Measurements from ENCODE around the gene PRR36. TPM values are rescaled to one million over a fixed set of nuclear protein-coding genes. Genes with fewer than 3 reads are reported as not detected.
A peak's percentile ranks its signal among the peaks of the same experiment; 100 is the strongest.

The PRR36 gene
- total RNA-seq, 1 experiment from 2014 or later = 21.9 TPM

DNA sequence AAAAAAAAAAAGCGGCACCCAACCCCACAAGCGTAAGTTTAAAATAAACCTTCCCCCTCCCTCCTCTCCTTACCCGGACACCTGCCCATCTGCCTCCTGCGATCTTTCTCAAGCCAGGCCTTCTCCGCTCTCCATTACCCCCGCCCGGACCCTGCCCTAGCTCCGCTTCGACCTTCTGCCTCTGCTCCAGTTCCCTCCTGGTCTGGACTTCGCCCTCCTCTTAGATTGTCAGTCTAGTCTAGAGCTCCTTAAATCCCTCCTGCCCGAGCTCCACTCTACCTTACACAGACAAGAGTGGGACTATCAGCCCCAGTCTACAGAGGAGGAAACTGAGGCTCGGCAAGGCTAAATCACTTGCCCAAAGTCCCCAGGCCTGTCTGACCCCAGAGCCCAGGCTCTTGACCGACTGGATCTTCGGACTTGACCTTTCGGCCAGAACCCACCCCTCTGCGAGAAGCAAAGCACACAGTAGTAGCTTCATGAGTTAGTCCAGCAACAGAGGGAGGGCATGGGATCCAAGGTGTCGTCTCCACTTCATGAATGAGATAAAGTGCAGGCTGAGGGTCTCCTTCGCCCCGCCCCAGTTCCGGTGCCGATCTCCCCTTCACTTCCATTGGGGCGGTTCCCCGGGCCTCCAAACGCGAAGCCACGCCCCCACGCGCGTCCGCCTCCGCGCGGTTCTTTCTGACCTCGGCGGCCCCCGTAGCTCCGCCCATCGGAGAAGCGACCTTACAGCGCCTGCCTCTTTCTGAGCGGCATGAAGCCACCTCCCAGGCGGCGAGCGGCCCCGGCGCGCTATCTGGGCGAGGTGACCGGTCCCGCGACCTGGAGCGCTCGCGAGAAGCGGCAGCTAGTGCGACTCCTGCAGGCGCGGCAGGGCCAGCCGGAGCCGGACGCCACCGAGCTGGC lies 45.7 kb upstream of the PRR36 start, which contains the start of gene SNAPC2:
Gene SNAPC2 (plus strand): TSS at position 729 of the 909 bp plus-strand sequence. CDS start 29 bp downstream, at position 758.
- Mint-ChIP-seq H3K27ac (peak within 1 kb of the TSS; percentile 76), H3K9me3 (no peaks in the 10 kb centered on the region), H3K4me3 (peak within 1 kb of the TSS; percentile 75), H3K4me1 (peaks cover 8% of the 10 kb centered on the region), H3K36me3 (no peaks in the 10 kb centered on the region), H3K27me3 (ENCODE audit: low read depth) (peaks cover 49% of the 10 kb centered on the region)
- CTCF ChIA-PET = interaction anchor here (0.6 to 7.2 kb wide), 26 partner anchors 10 to 471 kb away, joined by 3 to 92 read pairs (median 8); partner anchors contain the start of genes LRRC8E, MAP2K7, RAB11B and TIMM44
- DNase-seq (ENCODE audit: low spot score) = peak; percentile 98
- peak; percentile 50 for ATAC-seq
- POLR2A ChIA-PET = interaction anchor here (0.5 to 2.0 kb wide), 5 partner anchors 24 to 62 kb away, joined by 3 to 6 read pairs (median 3); partner anchors contain the start of gene TIMM44
- TF ChIP-seq MAX (CRISPR knock-in tag; IDR thresholded peaks at IDR 0.05) = peak; percentile 64; the same call in 1 of the 2 replicates
- TF ChIP-seq SMAD4 (CRISPR knock-in tag; IDR thresholded peaks at IDR 0.05) = no peak
- TF ChIP-seq FOXJ3 (CRISPR knock-in tag; IDR thresholded peaks at IDR 0.05; ENCODE audit: borderline replicate concordance) = no peak
- no peak for TF ChIP-seq PREB (CRISPR knock-in tag; IDR thresholded peaks at IDR 0.05; ENCODE audit: borderline replicate concordance)
- TF ChIP-seq, protein P1, sequence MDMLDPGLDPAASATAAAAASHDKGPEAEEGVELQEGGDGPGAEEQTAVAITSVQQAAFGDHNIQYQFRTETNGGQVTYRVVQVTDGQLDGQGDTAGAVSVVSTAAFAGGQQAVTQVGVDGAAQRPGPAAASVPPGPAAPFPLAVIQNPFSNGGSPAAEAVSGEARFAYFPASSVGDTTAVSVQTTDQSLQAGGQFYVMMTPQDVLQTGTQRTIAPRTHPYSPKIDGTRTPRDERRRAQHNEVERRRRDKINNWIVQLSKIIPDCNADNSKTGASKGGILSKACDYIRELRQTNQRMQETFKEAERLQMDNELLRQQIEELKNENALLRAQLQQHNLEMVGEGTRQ (CRISPR knock-in tag; IDR thresholded peaks at IDR 0.05) = peak; percentile 31
- TF ChIP-seq HMGXB4 (CRISPR knock-in tag; IDR thresholded peaks at IDR 0.05) = peak; percentile 81
- TF ChIP-seq CREM (CRISPR knock-in tag; IDR thresholded peaks at IDR 0.05) = peak; percentile 26; the same call in 1 of the 2 replicates
- TF ChIP-seq HMGA2 (CRISPR knock-in tag; IDR thresholded peaks at IDR 0.05) = no peak
- TF ChIP-seq, protein P2, sequence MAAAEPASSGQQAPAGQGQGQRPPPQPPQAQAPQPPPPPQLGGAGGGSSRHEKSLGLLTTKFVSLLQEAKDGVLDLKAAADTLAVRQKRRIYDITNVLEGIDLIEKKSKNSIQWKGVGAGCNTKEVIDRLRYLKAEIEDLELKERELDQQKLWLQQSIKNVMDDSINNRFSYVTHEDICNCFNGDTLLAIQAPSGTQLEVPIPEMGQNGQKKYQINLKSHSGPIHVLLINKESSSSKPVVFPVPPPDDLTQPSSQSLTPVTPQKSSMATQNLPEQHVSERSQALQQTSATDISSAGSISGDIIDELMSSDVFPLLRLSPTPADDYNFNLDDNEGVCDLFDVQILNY (CRISPR knock-in tag; IDR thresholded peaks at IDR 0.05) = no peak
- TF ChIP-seq ZNF281 (CRISPR knock-in tag; IDR thresholded peaks at IDR 0.05) = no peak
- TF ChIP-seq, protein P3, sequence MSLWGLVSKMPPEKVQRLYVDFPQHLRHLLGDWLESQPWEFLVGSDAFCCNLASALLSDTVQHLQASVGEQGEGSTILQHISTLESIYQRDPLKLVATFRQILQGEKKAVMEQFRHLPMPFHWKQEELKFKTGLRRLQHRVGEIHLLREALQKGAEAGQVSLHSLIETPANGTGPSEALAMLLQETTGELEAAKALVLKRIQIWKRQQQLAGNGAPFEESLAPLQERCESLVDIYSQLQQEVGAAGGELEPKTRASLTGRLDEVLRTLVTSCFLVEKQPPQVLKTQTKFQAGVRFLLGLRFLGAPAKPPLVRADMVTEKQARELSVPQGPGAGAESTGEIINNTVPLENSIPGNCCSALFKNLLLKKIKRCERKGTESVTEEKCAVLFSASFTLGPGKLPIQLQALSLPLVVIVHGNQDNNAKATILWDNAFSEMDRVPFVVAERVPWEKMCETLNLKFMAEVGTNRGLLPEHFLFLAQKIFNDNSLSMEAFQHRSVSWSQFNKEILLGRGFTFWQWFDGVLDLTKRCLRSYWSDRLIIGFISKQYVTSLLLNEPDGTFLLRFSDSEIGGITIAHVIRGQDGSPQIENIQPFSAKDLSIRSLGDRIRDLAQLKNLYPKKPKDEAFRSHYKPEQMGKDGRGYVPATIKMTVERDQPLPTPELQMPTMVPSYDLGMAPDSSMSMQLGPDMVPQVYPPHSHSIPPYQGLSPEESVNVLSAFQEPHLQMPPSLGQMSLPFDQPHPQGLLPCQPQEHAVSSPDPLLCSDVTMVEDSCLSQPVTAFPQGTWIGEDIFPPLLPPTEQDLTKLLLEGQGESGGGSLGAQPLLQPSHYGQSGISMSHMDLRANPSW (CRISPR knock-in tag; conservative IDR thresholded peaks at IDR 0.05; ENCODE audit: low read depth) = no peak
- TF ChIP-seq ZBTB43 (CRISPR knock-in tag; IDR thresholded peaks at IDR 0.05) = no peak
- TF ChIP-seq CBFB (CRISPR knock-in tag; IDR thresholded peaks at IDR 0.05; ENCODE audit: low read depth) = 0 out of 2 replicates have a peak, but pooled peaks have one; percentile 68
- TF ChIP-seq ZNF416 (CRISPR knock-in tag; IDR thresholded peaks at IDR 0.05) = no peak
- 0 out of 2 replicates have a peak, but pooled peaks have one; percentile 22 for TF ChIP-seq CREB1 (CRISPR knock-in tag; IDR thresholded peaks at IDR 0.05)
- TF ChIP-seq ZNF138 (CRISPR knock-in tag; conservative IDR thresholded peaks at IDR 0.05) = peak; percentile 91; the same call in 1 of the 2 replicates
- 0 out of 2 replicates have a peak, but pooled peaks have one; percentile 7 for TF ChIP-seq ARID4B (CRISPR knock-in tag; IDR thresholded peaks at IDR 0.05; ENCODE audit: borderline replicate concordance)
- peak; percentile 60; the same call in 1 of the 2 replicates for TF ChIP-seq TP53 (CRISPR knock-in tag; IDR thresholded peaks at IDR 0.05)
